NCI-H2196 (cell line): Measurements from ENCODE around the gene GPATCH8.
"Not testable (repeated sequence)": the region's sequence is repeated elsewhere in the genome, so short reads cannot be mapped to it uniquely, and the experiment has no call there.

Source experiments
- DNase-seq: peaks from one replicate; lab custom pipeline; 2025; ENCODE audit not compliant: unreplicated experiment; lab: John Stamatoyannopoulos, UW

Gene GPATCH8

DNA sequence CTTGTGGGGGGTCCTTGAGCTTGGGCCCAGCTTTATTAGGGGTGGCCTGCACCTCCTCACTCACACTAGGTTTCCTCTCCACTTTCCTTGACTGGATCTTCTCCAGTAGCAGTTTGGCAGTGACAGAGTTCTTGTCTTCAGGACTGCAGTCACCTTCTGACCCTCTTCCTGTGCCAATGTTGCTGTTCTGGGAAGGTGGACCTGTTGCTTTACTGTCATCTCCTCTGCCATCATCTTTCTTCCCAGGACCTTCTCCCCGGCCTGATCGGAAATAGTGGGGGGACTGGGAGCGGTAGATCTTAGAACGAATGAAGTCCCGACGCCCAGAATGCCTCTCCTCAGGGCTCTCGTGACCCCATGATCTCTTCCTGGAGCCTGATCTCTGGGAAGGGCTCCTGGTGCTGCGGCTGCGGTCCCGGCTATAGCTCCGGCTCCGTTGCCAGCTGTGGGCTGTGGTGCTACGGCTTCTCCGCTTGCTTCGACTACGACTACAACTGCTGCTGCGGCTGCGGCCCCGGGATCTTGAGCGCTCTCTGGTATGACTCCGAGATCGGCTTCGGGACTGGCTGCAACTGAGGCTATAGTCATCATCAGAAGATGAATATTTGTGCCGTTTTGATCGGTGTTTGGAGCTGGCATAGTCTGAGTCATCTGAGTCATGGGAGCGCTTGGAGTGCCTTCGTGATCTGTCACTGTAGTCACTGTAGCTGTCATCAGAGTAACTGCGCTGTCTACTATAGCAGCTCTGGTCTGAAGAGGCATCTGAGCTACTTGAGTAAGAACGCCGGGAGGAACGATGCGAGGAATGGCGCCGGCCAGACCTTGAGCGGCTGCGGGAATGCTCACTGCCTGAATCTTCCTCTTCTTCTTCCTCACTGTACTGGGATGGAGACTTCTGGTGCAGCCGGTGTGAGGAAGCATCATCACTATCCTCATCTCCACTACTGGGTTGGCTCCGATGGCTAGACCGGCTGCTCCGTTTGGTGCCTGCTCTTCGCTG, 104.2 kb downstream of the GPATCH8 start:
- no peak for DNase-seq

DNA sequence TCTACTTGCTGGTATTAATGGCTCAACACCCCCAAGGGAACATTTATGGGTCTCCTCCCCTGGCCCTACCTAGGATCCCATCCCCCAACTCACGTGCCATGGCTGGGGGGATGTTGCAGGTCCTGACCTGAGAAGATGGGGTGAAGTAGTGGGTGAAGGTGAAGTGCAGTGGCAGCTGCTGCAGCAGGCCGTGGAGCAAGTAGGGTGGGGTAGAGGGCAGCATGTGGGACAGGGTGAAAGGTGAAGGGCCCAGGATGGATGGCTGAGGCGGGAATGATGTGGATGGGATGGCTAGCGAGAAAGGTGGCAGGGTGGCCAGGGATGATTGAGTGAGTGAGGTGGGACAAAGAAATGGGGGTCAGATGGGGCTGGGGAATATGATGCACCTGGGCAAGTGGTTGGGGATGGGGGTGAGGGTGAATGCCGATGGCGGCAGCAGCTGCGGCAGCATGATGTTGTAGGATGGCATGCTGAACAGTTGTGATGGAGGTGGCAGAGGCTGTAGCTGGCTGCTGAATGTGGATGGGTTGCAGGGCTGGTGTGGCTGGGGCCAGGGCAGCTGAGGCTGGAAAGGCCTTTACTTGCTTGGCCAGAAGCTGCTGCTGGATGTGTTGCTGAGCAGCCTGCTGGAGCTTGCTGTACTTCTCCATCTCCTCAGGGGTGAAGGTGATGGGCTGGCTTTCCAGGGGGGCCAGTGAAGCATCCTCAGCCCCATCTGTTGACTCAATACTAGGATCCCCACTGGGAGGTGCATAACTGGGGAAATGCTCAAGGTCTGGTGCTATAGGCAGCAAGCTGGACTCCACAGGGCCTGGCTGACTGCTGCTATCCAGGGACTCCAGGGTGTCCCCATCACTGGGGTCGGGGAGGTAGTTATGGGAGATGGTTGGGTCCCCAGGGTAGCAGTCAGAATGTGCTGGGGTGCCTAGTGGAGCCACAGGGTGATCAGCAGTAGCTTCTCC, 105.4 kb downstream of the GPATCH8 start:
- DNase-seq: no peak

DNA sequence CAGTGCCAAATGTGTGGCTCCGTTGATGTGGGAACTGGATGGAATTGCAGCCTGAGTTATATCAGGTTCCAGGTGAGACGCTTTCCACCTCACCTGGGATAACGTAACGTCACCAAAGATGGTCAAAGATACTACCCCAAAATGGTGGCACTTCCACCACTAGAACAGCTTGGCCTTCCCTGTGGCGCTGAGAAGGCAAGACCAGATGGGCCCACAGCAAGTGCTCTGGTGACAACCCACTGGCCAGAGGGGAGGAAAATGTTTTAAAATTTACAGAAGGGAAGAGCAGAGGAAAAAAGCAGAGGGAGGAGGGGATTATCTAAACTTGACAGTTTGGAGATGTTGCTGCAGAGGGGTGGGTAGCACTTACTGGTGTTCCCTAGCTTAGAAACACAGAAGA, 106.3 kb downstream of the GPATCH8 start:
- no peak for DNase-seq

DNA sequence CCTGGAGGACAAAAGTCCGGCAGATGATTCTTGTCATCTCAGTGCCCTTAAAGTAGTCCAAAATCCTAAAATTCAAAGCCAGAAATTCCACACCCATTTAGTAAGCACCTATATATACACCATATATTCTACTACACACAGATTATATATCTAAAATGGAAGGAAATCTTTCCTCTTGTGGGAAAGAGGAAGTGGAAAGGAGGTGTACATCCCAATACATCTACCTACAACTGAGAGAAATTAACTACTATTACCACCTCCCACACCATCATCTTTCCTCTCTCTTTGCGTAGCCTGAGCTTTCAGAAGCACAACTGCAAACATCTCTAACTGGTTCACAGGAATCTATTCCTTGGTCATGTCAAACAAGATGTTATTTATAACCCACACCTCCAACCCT, 108.4 kb downstream of the GPATCH8 start:
- DNase-seq: no peak

DNA sequence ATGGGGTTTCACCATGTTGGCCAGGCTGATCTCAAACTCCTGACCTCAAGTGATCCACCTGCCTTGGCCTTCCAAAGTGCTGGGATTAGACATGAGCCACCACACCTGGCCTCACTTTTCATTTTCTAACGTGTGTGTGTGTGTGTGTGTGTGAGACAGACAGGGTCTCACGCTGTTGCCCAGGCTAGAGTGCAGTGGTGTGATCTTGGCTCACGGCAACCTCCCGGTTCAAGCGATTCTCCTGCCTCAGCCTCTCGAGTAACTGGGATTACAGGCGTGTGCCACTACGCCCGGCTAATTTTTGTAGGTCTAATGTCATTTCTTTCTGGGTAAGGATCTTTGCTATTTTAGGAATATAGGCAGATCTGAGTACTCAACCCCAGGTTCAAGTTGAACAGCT, 109.1 kb downstream of the GPATCH8 start:
- not testable (repeated sequence) for DNase-seq

DNA sequence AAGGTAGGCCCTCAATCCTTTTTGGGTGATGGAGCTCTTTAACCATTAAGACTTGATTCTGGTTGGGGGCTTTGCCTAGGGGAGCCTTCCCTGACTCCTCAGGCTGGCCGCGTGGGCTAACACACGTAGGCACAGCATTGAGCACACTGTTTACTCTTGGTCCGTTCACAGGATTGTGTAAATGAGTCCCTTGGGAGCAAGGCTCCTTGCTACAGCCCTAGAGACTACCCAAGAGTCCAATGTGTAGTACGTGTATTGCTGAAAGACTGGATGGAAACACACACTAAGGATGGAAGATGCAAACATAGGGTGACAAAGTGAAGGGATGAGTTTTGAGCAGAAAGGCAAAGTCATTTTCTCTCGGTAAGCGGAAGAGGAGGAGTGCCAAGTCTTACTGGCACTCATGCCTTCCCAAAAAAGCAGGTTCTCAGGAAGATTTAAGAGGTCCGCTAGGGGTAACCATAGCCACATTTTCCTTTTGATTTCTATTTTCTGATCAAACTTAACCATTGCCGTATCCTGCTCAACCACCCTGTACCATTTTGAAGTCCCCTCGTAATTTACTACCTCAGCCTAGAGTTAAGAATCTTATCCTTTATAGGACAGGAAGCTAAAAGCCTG, 112.8 kb downstream of the GPATCH8 start:
- no peak for DNase-seq

DNA sequence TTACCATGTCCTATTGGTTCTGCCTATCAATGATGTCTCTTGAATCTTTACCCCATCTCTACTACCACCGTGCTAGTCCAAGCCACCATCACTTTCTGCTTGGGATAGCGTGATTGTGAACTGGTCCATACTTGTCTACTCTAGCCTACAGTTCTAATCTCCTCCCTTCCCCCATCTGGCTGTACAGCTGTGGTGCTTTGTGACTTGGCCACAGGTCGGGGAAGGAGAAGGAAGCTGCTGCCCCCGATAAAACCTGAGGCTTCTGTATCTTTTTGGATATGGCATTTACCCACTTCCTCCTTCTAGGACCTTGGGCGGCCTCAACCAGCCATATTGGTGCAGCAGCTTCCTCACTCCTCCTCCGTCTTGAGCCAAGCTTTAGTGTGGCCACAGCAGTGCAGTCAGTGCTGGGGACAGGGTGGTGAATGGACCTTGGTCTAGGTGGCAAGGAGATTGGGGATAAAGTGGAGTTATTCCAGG, 113.4 kb downstream of the GPATCH8 start:
- no peak for DNase-seq

DNA sequence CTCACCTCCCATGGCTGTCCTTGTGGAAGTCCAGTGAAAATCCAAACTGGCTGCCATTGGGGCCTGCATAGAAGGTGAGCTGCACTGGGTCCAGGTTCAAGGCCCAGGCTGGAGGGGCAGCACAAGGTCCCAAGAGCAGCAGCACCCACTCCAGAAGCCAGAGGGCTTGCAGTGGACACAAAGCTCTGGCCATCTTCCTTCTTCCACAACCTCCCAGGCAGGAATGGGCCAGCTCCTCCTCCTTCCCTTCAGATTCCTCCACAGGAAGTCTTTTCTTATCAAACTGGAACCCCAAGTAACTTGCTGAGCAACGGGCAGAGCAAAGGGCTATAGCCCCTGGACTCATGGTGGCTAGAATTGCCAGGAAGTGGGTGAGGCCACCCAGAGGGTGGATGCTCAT, 113.9 kb downstream of the GPATCH8 start, which contains the start of gene ITGA2B:
Gene ITGA2B (minus strand): TSS at position 369 of the 400 bp plus-strand sequence. CDS start 176 bp downstream, at position 193.
- DNase-seq: no peak

DNA sequence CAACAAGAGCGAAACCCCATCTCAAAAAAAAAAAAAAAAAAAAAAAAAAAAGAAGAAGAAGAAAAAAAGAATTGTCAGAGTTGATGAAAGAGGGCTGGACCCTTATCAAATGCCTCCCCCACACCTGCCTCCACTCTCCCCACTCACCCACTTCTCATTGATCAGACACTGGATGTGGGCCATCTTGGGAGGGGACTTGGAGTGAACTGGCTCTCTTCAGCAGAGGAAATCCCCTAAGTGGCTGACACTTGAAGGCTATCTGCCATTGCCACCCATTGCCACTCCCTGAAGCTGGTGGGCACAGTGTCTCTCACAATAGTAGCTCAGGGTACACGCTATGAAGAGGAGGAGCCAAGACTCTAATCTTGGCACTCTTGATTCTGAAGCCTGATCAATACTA, 115.4 kb downstream of the GPATCH8 start:
- DNase-seq: no peak

DNA sequence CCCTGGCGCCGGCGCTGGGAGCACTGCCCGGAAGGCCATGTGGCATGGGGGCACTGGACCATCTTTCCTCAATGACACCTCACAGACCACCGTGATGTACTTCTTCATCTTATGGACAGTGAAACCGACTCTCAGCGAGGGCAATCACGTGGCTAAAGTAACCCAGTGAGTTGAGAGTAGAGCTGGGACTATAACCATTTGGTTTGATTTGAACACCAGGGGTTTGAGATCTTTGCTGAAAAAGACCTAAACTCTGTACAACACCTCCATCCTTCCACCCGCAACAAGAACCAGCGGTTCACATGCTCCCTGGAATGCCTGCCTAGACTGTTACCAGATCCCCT, 117.1 kb downstream of the GPATCH8 start:
- DNase-seq: no peak

DNA sequence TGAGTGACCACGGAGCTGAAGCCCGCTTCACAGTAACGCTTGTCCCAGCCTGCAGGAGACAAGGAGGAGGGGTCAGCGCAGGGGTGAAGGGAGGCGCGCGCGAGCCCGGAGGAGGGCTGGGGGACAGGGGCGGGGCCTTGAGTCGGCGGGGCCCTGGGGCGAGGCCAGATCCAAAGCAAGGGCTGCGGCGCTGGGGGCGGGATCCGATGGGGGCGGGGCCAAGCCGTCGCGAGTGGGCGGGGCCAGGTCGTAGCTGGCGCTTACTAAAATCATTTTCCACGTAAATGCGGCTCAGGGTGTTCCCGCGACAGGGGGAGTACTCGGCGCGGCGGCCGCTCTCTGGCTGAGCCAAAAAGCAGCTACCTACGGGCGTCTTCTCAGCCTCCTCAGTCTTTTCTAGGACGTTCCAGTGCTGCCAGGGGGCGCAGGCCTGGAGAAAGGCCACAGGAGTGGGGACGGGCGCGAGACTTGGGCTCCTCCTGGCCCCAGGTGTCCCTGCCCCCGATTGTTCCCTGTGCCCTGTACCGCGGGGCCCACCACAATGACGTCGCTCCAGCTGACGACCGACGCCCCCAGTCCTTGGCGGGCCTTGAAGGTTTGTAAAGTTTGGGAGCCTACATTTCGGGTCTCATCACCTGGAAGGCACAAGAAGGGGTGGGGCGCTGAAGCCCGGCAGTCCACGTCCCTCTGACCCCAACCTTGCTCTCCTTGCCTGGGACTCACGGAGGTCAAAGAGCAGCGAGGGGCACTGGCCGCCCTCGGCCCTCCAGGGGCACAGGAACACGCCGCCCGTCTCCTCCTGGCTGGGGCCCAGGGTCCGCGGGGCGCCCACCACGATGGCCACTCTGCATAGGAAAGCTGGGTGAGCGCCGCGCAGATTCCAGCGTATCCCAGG, 117.7 kb downstream of the GPATCH8 start:
- DNase-seq: peak; percentile 90

DNA sequence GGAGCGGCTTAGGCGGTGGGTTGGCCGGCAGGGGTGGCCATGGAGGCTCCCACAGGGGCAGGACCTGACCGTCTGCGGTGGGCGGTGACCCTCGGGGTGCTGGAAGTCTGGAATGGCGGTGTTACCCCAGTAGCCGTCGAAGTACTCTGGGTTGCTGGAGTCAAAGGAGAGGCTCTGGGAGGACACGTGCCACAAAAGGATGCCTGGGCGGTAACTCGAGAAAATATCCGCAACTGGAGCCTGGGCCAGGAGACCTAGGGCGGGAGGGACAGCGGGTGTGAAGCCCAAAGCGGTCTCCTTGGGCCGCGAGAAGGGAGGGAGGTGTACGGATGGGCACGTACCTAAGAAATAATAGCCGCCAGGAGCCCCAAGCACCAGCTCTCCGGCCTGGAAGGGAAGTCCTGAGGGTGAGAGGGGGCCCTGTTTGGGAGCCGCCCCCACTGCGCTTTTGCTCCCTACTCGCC, 118.4 kb downstream of the GPATCH8 start:
- peak; percentile 59 for DNase-seq

DNA sequence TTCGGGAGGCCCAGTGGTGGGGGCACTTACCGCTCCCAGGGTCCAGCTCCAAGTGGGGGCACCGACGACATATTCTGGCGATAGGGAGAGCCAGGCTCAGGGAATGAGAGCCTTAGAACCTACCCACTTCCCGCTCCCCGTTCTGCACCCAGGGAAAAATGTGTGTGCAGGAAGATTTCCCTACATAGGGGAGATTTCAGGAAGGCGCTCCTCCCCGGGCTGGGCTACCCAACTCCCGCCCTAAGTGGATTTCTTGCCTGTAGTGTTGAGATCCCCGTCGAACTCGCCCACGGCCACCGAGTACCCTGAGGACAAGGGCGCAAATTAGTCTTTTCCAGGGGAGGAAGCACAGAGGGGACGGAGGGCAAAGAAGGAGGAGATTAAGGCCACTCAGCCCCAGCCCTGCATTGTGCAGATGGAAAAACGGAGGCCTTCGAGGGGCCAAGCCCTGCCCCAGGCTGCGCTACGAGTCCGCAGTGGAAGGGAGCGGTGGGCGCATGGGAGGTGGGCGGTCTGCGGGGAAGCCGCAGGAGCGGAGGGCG, 118.9 kb downstream of the GPATCH8 start:
- DNase-seq: no peak

DNA sequence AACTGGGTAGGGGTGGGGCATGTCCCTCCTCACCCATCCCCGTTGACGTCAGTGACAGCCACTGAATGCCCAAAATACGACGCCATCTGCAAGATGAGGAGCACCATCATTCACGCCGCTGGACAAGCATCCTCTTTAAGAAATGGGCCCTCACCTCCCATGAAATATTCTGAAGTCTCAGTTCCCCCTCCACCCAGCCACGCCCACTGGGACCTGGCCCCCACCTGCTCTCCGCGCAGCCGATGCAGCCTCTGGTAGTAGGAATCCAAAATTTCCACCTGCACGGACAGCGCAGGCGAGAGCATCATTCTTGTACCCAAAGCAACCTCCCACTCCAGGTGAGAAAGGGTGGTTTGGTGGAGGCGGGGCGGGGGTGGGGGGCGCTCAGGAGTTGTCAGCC, 119.3 kb downstream of the GPATCH8 start:
- DNase-seq: no peak

DNA sequence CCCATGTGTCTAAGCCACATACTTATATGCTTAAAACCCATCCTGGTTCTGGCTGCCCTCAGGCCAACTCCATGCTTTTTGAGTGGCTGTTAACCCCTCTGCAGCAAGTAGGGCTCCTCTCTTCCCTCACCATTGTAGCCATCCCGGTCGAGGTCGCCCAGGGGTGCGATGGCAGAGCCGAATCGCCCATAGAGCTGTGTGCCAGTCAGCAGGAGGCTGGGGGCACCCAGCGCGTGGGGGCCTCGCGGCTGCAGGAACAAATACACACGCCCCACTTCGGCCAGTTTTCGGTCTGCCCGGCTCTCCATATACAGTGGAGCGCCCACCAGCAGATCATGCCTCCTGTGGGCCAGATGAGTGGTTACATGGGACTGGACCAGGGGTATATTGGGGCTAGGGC, 119.8 kb downstream of the GPATCH8 start:
- no peak for DNase-seq

DNA sequence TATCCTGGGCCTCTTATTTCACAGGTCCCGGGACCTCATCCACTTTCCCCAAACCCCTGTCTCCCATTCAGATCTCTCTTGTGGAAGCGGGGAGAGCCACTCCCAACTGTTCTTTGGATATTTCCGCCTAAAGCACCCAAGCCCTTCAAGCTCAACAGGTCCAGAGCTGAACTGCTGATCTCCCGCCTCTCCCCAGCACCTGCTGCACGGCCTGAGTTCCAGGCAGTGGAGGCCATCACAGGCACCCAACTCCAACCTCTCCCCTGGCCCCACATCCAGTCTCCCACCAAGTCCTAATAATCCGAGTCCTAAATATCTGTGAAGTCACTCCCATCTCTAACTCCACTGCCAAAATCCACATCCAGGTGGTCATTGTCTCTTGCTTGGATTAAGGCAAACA, 120.3 kb downstream of the GPATCH8 start:
- no peak for DNase-seq

DNA sequence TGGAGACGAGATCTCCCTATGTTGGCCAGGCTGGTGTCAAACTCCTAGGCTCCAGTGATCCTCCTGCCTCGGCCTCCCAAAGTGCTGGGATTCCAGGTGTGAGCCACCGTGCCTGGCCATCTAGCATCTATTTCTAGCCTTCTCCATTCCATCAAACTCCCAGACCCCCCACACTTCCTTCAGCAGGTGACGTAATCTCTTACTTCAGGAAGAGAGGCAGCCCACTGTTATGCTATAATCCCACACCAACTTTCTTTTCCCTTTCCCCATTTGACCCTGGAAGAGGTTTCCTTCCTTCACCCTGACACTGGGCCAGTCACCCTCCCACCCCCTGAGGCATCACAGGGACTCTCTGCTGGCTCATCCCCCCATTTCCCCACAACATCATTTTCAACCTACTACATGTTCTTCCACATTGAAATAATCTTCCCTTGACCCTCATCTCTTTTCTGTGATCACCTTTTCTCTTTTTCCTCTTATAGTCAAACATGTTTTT, 121.3 kb downstream of the GPATCH8 start:
- DNase-seq: no peak

DNA sequence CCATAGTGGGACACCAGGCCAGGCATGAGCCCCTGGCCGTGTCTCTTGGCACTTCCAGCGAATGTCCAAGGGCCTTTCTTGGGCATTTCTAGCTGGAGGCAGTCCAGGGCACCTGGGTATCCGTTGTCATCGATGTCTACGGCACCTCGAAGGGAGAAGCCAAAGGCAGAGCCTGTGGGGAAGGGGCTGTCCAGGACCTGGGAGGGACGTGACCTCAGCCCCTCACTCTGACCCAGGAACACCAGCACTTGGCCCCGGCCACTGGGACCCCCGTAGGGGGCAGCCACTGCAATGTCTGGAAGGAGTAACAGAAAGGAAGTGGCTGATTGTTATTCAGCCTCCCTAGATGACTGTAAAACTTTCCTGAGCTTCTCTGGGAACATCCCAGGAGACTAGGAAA, 122.4 kb downstream of the GPATCH8 start:
- no peak for DNase-seq

DNA sequence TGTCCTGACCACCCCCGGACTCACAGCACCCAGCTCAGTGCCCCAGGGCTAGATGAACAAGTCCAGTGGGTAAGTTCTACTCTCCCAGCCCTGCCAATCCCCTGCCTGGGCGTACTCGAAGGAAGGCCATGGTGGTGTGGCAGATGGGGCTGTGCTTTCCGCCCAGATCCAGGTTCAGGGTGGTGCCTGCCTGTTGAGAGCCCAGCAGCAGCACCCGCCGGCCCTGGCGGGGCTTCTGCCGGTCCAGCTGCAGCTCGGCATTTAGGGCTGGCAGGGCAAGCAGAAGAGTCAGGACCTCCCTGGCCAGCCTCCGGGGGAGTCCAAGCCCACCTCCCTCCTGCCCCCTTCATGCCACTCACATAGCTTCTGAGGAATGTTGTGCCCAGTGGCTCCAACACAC, 123.3 kb downstream of the GPATCH8 start:
- no peak for DNase-seq
